Raji (cell line): Measurements from ENCODE around the gene CNIH4.

Experiments
- POLR2A ChIP-seq: IDR thresholded peaks from 2 replicates; pipeline ENCODE4 v1.6.1; 2011; ENCODE audit warnings: low read depth, low read length, control low read depth; ENCODE audit not compliant: insufficient read depth

CNIH4 gene

DNA sequence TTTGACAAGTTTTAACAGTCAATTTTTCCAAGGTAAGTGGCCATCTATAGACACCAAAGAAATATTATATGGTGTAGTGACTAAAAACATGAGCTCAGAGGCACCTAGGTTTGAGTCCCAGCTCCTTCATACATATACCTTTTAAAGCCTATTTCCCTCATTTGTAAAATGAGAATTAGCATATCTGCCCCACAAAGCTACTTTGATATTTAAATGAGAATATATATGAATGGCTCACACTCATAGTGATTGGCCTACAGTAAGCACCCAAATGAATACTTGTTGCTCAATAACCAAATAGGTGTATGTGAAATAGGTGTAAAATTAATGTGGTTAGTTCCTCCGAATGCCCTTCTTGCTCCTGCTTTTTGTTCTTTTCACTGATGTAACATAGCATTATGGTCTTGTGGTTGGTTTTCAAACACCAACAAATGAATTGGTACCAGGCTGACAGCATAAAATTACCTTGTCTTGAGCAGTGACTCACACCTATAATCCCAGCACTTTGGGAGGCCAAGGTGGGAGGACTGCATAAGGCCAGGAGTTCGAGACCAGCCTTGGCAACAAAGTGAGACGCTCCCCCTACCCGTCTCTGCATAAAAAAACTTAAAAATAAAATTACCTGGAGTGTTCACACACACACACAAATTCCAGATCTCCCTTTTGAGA lies 25.3 kb downstream of the CNIH4 start:
- TF ChIP-seq POLR2A = no peak

DNA sequence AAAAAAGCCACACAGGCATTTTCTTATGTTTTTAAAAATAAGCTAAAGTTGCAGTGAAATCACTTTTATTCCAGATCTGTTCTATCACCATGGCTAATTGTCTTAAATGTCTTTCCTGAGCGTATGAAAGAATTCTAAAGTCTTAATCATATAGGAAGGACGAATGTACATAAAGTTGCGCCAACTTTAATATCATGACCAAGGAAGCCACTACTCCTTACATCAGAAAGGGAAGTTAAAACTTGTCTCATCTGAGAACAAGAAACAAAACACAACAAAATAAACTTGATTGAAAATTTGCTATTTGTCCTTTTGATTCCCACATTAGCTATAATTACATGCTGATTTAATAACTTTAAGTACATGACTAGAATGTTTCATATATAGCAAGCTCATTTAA lies 26.5 kb downstream of the CNIH4 start:
- TF ChIP-seq POLR2A = no peak

DNA sequence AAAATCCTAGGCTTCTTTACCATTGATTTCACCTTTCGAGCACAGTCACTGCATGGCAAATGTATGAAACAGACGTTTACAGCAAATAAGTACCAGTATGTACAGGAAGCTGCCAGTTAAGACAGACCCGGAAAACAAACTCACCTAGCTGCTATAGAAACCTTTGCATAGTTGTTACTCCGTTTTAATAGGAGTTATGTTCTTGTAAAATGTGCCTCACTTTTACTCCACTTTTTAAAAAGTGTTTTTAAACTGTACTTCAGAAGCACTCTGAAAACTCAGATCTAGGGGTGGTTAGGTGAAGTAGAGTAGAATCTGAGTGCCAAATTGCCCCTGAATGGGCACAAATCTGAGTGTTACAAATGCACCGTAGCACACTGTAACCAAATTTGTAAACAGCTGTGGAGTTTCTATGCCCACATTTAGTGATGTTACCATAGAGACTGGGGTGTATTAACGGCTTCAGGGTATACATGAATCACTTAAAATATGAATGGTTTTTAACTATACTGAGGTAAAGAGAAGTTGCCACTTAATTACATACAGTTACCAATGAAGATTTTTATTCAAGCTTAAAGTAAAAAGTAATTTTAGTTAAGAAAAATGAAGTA lies 30.7 kb downstream of the CNIH4 start:
- TF ChIP-seq POLR2A = no peak

DNA sequence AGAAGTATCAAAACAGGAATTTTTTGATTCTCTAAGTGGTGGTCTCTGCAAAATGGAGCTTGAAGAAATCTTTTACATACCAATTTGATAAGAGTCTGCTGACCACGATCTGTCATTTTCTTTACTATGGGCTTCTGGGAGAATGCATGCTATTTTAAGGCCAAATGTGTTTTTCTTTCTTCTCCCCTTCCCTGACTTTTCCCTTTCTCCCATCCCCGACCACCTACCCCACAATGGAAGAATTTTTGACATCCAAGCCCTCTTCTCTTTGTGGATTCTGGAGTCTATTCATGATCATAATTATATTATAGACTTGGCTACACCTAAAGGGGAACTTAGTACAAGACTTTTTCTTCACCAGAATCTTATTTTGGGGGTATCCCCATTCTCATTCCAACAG lies 31.3 kb downstream of the CNIH4 start:
- TF ChIP-seq POLR2A = no peak

DNA sequence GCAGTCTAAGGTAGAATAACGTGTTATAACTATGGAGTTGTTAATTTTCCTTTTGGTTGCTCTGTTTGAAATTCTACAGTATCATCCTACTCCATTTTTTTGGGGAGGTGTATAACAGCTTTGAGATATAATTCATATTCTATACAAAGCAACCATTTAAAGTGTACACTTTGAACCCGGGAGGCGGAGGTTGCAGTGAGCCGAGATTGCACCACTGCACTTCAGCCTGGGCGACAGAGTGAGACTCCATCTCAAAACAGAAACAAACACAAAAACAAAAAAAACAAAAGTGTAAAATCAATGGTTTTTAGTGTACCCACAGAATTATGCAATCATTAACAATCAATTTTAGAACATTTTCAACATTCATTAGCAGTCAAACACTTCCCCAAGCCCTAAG lies 33.8 kb downstream of the CNIH4 start:
- no peak for TF ChIP-seq POLR2A

DNA sequence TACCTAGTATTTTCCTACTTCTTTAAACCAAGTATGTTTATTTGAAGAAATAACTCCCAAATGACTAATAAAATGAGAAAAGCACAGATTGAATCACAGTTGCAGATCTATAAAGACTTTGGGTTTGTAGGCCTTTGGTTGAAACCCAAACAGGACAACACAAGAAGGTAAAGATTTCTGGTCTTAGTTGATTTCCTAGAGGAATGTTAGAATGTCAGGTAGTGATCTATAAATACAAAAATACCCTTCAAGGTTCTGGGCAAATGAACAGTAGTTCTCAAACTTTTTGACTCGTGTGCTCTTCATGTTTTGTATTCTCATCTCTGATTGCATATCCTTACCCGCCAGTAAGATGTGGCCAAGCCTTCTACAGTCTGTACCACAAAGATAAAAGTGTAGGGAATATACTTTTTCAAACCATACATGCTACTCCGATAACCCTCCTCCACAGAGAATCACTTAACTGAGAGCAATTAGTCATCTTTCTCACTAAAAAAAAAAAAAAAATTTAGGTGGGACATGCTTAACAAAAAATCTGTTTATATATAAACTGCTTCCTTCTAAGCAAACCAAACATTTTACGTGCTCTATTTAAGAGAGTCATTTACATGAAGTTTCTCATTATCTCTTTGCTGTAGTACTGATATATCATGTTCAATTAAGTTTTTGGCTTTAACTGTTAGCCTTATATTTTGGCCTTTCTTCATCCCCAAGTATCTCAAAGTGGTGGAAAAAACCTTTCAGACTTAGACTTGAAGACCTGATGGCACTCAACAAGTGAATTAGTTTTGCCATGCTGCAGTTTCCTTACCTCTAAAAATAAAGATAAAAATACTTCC lies 36.0 kb downstream of the CNIH4 start:
- no peak for TF ChIP-seq POLR2A

DNA sequence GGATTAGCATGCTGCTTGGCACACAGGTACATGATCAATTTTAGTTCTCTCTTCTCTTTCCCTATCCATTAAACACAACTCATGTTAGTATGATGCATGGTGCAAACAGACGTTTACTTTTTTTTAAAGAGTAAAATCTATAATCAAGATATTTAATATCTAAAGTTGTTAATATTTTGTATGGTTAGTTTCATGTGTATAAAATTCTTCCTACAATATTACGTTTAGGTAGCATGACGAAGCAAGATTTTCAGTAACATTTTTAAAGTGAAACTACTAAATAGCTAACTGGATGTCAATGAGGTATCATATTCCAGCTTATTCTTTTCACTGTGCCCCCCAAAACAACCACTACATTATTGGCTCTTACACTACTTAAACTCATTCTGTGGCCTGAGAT lies 36.6 kb downstream of the CNIH4 start:
- no peak for TF ChIP-seq POLR2A

DNA sequence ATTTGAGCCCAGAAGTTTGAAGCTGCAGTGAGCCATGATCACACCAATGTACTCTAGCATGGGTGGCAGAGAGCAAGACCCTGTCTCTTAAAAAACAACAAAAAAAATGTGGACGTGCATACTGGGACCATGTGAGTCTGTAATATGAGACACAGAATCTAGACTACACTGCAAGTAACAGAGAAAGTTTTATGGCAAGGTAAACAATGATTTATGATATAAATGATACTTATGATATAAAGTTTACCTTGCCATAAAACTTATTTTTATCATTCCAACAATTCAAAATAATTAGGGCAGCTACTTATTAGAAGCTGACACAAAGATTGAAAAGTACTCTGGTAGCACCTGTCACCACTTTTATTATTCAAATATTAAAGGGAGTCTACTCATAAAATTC lies 43.2 kb downstream of the CNIH4 start:
- no peak for TF ChIP-seq POLR2A

DNA sequence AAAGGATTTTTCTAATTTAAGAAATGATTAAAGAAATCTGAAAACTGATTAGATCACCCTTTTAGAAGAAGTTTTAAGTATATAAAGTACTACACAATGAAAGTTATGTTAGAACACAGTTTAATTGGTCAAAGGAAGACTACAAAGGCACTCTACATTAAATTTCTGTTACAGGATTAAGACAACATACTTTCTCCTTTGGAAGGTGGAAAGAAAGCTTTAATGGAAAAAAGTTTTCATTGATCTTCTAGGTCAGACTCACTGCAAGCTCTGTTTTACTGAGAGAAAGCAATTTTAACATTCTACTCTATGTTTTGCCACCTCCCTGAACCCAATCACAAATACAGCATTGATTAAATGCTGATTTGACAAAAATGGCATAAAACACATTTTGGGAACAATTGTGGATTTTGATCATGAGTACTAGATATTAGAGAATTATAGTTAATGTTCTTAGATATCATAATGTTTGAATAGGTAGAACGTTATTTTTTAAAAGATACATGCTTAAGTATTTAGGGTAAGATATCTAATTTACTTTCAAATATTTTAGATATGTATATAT lies 45.9 kb downstream of the CNIH4 start:
- TF ChIP-seq POLR2A = no peak

DNA sequence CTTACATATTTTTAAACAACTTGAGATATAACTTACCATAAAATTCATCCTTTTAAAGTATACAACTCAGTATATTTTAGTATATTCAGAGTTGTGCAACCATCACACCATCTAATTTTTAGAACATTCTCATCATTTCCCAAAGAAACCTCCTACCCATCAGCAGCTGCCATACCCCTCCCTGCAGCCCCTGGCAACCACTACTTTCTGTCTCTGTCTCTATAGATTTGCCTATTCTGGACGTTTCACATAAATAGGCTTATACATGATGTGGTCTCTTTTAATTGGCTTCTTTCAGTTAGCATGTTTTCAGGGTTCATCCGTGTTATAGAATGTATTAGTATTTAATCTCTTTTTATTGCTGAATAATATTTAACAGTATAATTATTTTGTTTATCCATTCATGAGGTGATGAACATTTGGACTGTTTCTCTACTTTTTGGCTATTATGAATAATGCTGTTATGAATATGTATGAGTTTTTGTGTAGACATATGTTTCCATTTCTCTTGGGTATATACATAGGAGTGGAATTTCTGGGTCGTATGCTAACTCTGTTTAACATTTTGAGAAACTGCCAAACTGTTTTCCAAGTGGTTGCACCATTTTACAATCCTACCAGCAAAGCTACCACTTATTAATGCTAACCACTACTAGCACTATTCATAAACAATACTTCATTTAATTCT lies 48.4 kb downstream of the CNIH4 start:
- TF ChIP-seq POLR2A = no peak

DNA sequence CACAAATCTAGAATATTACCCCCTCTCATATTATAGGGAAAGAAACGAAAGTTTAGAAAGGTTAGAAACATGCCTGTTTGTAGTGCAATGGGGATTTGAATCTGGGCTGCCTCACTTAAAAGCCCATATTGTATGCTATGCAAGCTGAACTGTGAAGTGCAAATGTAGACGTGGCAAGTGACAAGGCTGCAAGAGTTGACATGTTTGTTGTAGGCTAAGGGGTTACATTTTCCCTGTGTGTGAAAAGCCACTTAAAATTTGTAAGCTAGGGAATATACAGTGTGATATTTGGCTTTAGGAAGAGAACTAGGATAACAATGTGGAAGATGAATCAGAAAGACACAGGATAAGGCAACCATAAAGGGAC lies 48.9 kb downstream of the CNIH4 start:
- TF ChIP-seq POLR2A = no peak

DNA sequence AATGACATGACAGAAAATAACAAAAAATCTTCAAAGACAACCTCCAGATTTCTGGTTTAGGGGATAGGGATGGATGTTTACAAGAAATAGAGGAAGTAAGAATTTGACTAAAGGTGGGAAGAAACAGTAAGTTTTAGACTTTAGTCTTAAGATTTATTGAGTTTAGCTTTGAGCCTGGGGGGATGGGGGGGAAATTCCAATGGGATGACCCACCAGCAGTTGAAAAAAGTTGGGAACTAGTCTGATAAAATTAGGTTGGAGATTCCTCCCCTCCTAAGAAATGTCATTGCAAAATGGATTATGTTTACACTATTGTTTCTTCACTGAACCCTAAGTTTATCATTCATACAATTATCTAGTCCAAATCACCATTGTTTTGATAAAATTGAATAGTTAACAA lies 49.5 kb downstream of the CNIH4 start:
- TF ChIP-seq POLR2A = no peak

DNA sequence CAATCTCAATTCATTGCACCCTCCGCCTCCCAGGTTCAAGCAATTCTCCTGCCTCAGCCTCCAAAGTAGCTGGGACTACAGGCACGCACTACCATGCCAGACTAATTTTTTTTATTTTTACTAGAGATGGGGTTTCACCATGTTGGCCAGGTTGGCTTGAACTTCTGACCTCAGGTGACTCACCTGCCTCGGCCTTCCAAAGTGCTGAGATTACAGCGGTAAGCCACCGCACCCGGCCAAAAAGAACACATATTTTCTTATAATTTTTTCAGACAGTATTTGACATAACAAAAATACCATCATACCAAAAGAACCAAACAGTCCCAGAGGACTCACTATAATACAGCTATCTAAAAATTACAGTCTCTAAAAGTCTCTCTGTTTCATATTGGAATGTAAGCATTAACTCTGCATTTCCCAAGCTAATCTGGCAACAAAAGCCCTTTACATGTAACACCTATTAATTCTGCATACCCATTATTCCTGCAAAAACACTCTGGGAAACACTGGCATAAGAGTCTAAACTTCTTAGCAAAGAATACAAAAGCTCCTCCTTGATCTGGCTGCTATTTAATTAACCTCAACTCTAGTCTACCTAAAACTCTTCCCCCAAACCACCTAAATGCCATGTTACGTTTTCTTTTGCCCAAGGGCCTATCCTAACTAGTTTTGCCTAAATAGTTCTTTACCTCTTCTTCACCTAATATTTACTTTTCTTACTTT lies 51.1 kb downstream of the CNIH4 start:
- no peak for TF ChIP-seq POLR2A

DNA sequence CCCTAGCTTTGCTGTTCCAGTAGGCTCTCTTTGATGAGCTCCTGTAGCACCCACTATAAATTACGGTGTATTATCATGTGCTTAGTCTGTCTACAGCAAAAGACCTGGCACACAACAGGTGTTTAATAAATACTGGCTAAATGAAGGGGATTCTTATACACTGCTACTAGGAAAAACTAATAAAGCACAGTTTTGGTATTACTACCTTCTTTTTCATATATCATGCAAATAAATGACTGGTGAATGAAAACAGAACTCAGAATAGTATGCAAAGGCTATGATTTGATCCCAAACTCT lies 51.6 kb downstream of the CNIH4 start:
- no peak for TF ChIP-seq POLR2A

DNA sequence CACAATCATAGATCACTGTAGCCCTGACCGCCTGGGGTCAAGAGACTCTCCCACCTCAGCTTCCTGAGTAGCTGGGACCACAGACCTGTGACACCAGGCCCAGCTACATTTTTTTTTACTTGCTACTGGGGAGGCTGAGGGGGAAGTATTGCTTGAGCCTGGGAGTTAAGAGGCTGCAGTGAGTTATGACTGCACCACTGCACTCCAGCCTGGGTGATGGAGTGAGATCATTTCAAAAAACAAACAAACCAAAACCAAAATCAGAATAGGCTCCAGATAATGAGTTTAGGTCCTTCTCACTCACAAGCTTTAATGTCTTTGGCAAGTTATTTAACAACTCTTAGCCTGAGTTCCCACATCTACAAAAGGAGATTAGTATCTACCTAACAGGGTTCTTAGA lies 55.1 kb downstream of the CNIH4 start:
- TF ChIP-seq POLR2A = no peak
